H7 (cell line): ENCODE data around the gene FSTL3. TPM values are rescaled to one million over a fixed set of nuclear protein-coding genes. Genes with fewer than 3 reads are reported as not detected.
"Not testable (repeated sequence)": the region's sequence is repeated elsewhere in the genome, so short reads cannot be mapped to it uniquely, and the experiment has no call there.

Experiments
- DNase-seq: peaks from one replicate; pipeline ENCODE4 v3.0.0; 2012
- H3K27me3 ChIP-seq: 2 replicates; pipeline ENCODE4 v1.6.0; 2011; ENCODE audit warnings: mild to moderate bottlenecking, low read length; ENCODE audit not compliant: control insufficient read depth, insufficient read depth
- H3K36me3 ChIP-seq: replicated peaks from 2 replicates; pipeline ENCODE4 v1.5.1; 2011; ENCODE audit warnings: low read length; ENCODE audit not compliant: control insufficient read depth, insufficient read depth
- H3K4me3 ChIP-seq: 2 replicates; pipeline ENCODE4 v1.5.1; 2011; ENCODE audit warnings: low read depth, mild to moderate bottlenecking, control low read depth, low read length, moderate library complexity; ENCODE audit not compliant: insufficient read depth
- total RNA-seq: library from RNA; depleted of rRNA; stranded (reverse); fragments of >200 nt; shearing (Covaris generic); gene quantifications from 2 replicates; pipeline ENCODE4 v1.2.3, GENCODE V29; 2014

The FSTL3 gene
- total RNA-seq, 1 experiment from 2014 or later: 9.7 TPM

GRCh38 chr19:719636-720344, 43.6 kb downstream of the FSTL3 start:
- H3K36me3 ChIP-seq: no peaks in the 10 kb centered on the region
- no peak overlapping the region for H3K4me3 ChIP-seq
- H3K27me3 ChIP-seq: no peaks in the 10 kb centered on the region
- peak; percentile 96 for DNase-seq

- Histone ChIP-seq H3K27me3 (no peaks in the 10 kb centered on the region), H3K36me3 (no peaks in the 10 kb centered on the region), H3K4me3 (no peak overlapping the region)
- DNase-seq: peak; percentile 88
These were observed 44.4 kb downstream of the FSTL3 start for GRCh38 chr19:720345-721160.

DNA sequence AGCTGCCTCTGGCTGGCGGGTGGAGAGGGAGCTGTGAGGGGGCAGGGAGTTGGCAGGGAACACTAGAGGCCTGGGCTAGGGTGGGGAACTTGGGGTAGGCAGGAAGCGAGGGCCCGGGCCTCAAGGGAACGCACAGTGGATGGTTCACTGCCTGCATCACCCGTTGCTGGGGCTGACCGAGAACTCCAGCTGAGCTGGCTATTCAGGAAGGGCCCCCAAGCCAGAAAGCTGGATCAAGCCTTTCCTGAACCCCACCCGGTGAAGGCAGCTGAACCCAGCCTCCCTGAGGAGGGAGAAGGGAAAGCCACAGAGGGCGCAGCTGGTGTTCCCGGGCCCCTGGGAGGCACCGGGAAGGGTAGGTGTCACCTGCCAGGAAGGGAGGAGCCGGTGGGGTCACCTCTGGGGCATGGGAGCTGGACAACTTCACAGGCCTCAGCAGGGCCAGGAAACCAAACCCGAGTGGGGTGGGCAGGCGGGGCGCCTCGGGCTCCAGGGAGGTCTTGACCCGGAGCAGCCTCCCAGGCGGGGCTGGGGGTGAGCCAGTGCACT, 46.4 kb downstream of the FSTL3 start:
- Histone ChIP-seq H3K27me3 (no peaks in the 10 kb centered on the region), H3K4me3 (no peak overlapping the region), H3K36me3 (no peaks in the 10 kb centered on the region)
- DNase-seq: peak; percentile 53

DNA sequence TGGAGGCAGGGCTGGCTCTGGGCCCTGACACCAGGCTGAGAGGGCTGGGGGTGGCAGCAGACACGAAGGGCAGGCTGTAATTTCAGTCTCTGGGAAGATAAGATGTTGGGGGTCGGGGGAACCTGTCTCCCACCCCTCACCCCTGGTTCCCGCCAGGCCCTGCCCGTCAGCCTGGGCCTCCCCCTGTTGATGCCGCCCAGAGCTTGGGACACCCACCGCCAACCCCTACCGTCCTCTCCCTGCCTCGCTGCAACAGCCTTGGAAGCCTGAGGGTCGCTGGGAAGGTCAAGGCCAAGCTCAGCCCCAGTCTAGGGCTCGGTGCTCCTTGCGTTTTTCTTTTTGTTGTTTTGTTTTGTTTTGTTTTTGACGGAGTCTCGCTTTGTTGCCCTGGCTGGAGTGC, 47.1 kb downstream of the FSTL3 start:
- peak; percentile 55 for DNase-seq
- H3K4me3 ChIP-seq: no peak overlapping the region
- no peaks in the 10 kb centered on the region for H3K36me3 ChIP-seq
- H3K27me3 ChIP-seq: no peaks in the 10 kb centered on the region

GRCh38 chr19:723714-724113, 47.5 kb downstream of the FSTL3 start:
- no peak for DNase-seq
- no peaks in the 10 kb centered on the region for H3K36me3 ChIP-seq
- no peak overlapping the region for H3K4me3 ChIP-seq
- H3K27me3 ChIP-seq: no peaks in the 10 kb centered on the region

DNA sequence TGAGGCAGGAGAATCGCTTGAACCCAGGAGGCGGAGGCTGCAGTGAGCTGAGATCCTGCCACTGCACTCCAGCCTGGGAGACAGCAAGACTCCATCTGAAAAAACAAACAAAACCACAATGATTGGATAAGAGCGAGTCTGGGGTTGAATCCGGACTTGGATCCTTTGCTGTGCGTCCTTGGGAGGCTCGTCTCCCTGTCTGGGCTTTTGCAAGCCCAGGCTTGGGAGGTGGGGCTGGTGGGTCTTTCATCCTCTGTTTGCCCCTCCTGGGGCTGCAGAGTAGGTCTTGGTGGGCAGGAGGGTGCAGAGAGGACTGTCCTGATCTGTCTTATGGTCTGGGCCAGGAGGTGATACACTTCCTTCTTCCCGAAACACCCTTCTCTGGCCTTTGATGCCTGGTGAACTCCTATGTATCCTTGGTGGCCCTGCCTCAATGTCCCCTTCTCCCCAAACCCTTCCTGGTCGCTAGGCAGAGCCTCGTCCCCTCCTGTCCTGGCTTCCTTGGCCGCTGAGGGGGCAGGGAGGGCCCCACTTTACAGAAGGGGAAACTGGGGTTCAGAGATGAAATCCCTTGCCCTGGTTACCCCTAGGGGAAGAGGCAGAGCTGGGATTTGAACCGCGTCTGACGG, 49.4 kb downstream of the FSTL3 start:
- Histone ChIP-seq H3K27me3 (no peaks in the 10 kb centered on the region), H3K36me3 (no peaks in the 10 kb centered on the region)
- peak; percentile 39 for DNase-seq

GRCh38 chr19:726993-727956, 51.1 kb downstream of the FSTL3 start:
- peak; percentile 51 for DNase-seq
- no peak overlapping the region for H3K4me3 ChIP-seq
- no peaks in the 10 kb centered on the region for H3K36me3 ChIP-seq

More for the DNA sequence above, 49.4 kb downstream of the FSTL3 start:
- H3K4me3 ChIP-seq: no peak overlapping the region

DNA sequence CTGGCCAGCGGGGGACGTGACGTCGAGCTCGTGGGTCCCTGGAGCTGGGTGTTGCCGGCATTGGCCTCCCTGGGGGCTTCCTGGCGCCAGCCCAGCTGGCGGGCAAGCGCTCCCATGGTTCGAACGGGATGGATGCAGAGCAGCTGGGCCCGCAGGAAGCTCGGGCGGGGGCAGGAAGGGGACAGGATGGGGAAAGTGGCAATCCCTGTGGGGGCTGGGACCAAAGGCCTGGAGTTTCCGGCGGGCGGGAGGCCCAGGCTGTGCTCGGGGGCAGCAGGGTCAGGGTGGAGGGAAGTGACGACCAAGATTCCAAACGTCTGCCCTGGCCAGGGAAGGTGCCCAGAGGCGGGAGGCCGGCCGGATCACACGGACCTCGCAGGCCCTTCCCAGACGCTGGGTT, 51.8 kb downstream of the FSTL3 start:
- no peaks in the 10 kb centered on the region for H3K36me3 ChIP-seq
- no peaks in the 10 kb centered on the region for H3K27me3 ChIP-seq
- peak; percentile 63 for DNase-seq
- no peak overlapping the region for H3K4me3 ChIP-seq

More at GRCh38 chr19:726993-727956, 51.1 kb downstream of the FSTL3 start:
- no peaks in the 10 kb centered on the region for H3K27me3 ChIP-seq

DNA sequence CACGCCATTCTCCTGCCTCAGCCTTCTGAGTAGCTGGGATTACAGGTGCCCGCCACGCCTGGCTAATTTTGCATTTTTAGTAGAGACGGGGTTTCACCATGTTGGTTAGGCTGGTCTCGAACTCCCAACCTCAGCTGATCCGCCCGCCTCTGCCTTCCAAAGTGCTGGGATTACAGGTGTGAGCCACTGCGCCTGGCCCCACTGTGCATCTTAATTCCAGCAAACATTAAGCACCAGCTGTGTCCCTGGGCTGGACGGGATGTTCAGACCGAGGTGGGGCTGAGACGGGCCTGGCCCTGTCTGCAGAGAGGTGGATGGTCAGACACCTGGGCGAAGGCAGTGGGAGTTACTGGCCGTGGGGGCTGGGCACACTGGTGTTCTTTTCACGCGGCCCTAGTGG, 53.4 kb downstream of the FSTL3 start:
- not testable (repeated sequence) for H3K27me3 ChIP-seq, H3K36me3 ChIP-seq, H3K4me3 ChIP-seq
- DNase-seq: peak; percentile 30

- no peaks in the 10 kb centered on the region for H3K27me3 ChIP-seq
- DNase-seq: peak; percentile 38
- no peaks in the 10 kb centered on the region for H3K36me3 ChIP-seq
- H3K4me3 ChIP-seq: no peak overlapping the region
These were observed 53.9 kb downstream of the FSTL3 start for GRCh38 chr19:729965-730668.

- Histone ChIP-seq H3K36me3 (no peaks in the 10 kb centered on the region), H3K4me3 (no peak overlapping the region), H3K27me3 (no peaks in the 10 kb centered on the region)
- DNase-seq: peak; percentile 36
These were observed 54.8 kb downstream of the FSTL3 start for GRCh38 chr19:731000-731399.

DNA sequence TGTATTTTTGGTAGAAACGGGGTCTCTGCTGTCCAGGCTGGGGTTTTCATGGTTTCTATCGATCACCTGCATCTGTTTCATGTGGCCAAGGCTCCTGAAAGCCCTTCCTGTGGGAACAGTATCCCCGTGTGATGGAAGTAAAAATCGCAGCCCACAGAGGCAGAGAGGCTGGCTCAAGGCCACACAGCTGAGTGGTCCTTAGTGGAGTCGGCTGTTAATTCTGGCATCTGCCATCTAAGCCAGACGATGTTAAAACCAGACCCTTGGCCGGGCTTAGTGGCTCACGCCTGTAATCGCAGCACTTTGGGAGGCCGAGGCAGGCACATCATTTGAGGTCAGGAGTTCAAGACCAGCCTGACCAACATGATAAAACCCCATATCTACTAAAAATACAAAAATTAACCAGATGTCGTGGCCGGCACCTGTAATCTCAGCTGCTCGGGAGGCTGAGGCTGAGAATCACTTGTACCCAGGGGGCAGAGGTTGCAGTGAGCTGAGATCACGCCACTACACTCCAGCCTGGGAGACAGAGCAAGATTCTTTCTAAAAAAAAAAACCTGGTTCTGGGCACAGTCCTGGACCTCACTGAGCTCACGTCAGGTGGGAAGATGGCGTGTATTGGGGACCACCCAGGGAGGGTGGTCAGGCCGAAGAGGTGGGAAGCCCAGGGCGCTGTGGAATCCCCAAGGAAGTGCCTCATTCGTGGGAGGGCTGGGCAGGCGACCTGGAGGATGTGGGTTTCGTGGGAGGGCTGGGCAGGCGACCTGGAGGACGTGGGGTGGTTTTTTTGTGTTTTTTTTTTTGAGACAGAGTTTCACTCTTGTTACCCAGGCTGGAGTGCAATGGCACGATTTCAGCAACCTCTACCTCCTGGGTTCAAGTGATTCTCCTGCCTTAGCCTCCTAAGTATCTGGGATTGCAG, 56.2 kb downstream of the FSTL3 start:
- peak; percentile 33 for DNase-seq
- no peaks in the 10 kb centered on the region for H3K27me3 ChIP-seq
- H3K4me3 ChIP-seq: no peak overlapping the region
- H3K36me3 ChIP-seq: no peaks in the 10 kb centered on the region
